Neutrophil (primary cell): ENCODE data around the gene DHRS7B.

Experiments used
- H3K27ac ChIP-seq: fragments of 200-600 bp; sonication (generic); 2 replicates; pipeline ENCODE4 v1.5.1; 2016; ENCODE audit warnings: mild to moderate bottlenecking, moderate library complexity
- H3K27me3 ChIP-seq: fragments of 200-600 bp; sonication (generic); 2 replicates; pipeline ENCODE4 v1.6.0; 2016; ENCODE audit warnings: mild to moderate bottlenecking
- H3K36me3 ChIP-seq: fragments of 200-600 bp; sonication (generic); 2 replicates; pipeline ENCODE4 v1.5.1; 2017
- H3K4me1 ChIP-seq, 2 experiments: fragments of 200-600 bp in 1 of 2; sonication (generic) in 1 of 2; 1 replicate in 1 of 2; 2 replicates in 1 of 2; pipeline versions ENCODE4 v1.5.1 to v1.6.1; 2013 to 2016; ENCODE audit warnings: low read depth in 1 of 2, low read length in 1 of 2, mild to moderate bottlenecking in 1 of 2, moderate library complexity in 1 of 2; ENCODE audit not compliant: control insufficient read depth in 1 of 2, insufficient read depth in 1 of 2
- H3K4me3 ChIP-seq, 2 experiments: fragments of 200-600 bp in 1 of 2; sonication (generic) in 1 of 2; 1 replicate in 1 of 2; 2 replicates in 1 of 2; pipeline ENCODE4 v1.5.1; 2013 to 2016; ENCODE audit warnings: low read depth in 1 of 2, low read length in 1 of 2, mild to moderate bottlenecking in 1 of 2, moderate library complexity in 1 of 2
- H3K9me3 ChIP-seq: fragments of 200-600 bp; sonication (generic); 2 replicates; pipeline ENCODE4 v1.5.1; 2016
- CTCF ChIP-seq: fragments of 200-600 bp; sonication (generic); IDR thresholded peaks from 2 replicates; pipeline ENCODE4 v1.5.1; 2016; ENCODE audit warnings: antibody characterized with exemption

DHRS7B gene

GRCh38 chr17:21193031-21193430, 66.3 kb downstream of the DHRS7B start:
- TF ChIP-seq CTCF = no peak
- Histone ChIP-seq H3K27me3 (no peaks in the 10 kb centered on the region), H3K9me3 (no peaks in the 10 kb centered on the region), H3K36me3 (peaks cover 68% of the 10 kb centered on the region), H3K4me3 (no peak overlapping the region), H3K27ac (no peak overlapping the region), H3K4me1 (peaks cover 0 to 7% of the 10 kb centered on the region in 2 experiments)

GRCh38 chr17:21194226-21194625, 67.5 kb downstream of the DHRS7B start:
- Histone ChIP-seq H3K4me3 (no peak overlapping the region), H3K36me3 (peaks cover 64% of the 10 kb centered on the region)
- no peak for TF ChIP-seq CTCF

GRCh38 chr17:21194703-21195102, 67.9 kb downstream of the DHRS7B start:
- no peak overlapping the region for H3K27ac ChIP-seq

More at GRCh38 chr17:21194226-21194625, 67.5 kb downstream of the DHRS7B start:
- Histone ChIP-seq H3K9me3 (no peaks in the 10 kb centered on the region), H3K27me3 (no peaks in the 10 kb centered on the region), H3K4me1 (peaks cover 0 to 7% of the 10 kb centered on the region in 2 experiments), H3K27ac (peak overlapping the region; percentile 13)

GRCh38 chr17:21196126-21196525, 69.4 kb downstream of the DHRS7B start:
- Histone ChIP-seq H3K36me3 (peaks cover 47% of the 10 kb centered on the region), H3K27ac (no peak overlapping the region), H3K4me1 (peaks cover 0 to 7% of the 10 kb centered on the region in 2 experiments), H3K27me3 (no peaks in the 10 kb centered on the region), H3K9me3 (no peaks in the 10 kb centered on the region), H3K4me3 (no peak overlapping the region)
- no peak for TF ChIP-seq CTCF

More at GRCh38 chr17:21194703-21195102, 67.9 kb downstream of the DHRS7B start:
- peaks cover 0 to 7% of the 10 kb centered on the region in 2 experiments for H3K4me1 ChIP-seq
- TF ChIP-seq CTCF = no peak
- H3K4me3 ChIP-seq = no peak overlapping the region
- H3K36me3 ChIP-seq = peaks cover 61% of the 10 kb centered on the region
- H3K9me3 ChIP-seq = no peaks in the 10 kb centered on the region
- H3K27me3 ChIP-seq = no peaks in the 10 kb centered on the region

GRCh38 chr17:21198411-21198810, 71.6 kb downstream of the DHRS7B start:
- Histone ChIP-seq H3K9me3 (no peaks in the 10 kb centered on the region), H3K4me3 (no peak overlapping the region), H3K27ac (no peak overlapping the region), H3K4me1 (peaks cover 5 to 10% of the 10 kb centered on the region in 2 experiments), H3K27me3 (no peaks in the 10 kb centered on the region), H3K36me3 (peaks cover 48% of the 10 kb centered on the region)
- TF ChIP-seq CTCF = no peak

GRCh38 chr17:21199311-21199710, 72.5 kb downstream of the DHRS7B start:
- Histone ChIP-seq H3K36me3 (peaks cover 45% of the 10 kb centered on the region), H3K27me3 (no peaks in the 10 kb centered on the region), H3K9me3 (no peaks in the 10 kb centered on the region), H3K4me3 (no peak overlapping the region), H3K4me1 (peaks cover 5 to 10% of the 10 kb centered on the region in 2 experiments), H3K27ac (peak overlapping the region; percentile 46)
- no peak for TF ChIP-seq CTCF
